Mucosa of descending colon (tissue), 3 donors: ENCODE results near the gene EFNA5. TPM values are rescaled to one million over a fixed set of nuclear protein-coding genes. Genes with fewer than 3 reads are reported as not detected.
A peak's percentile ranks its signal among the peaks of the same experiment; 100 is the strongest.

Experiments
- ATAC-seq: fragments of 200-7000 bp; cut with Tn5 transposase; one replicate; pipeline ENCODE4 v1.9.1; 2020; ENCODE audit warnings: mild to moderate bottlenecking, moderate library complexity
- DNase-seq, 3 donors: peaks; one replicate each; pipeline ENCODE4 v3.0.0-alpha.2; 2020
- H3K36me3 ChIP-seq: fragments of 200-600 bp; one replicate; pipeline ENCODE4 v1.8.0; 2021; ENCODE audit warnings: low read depth, mild to moderate bottlenecking
- H3K4me1 ChIP-seq: fragments of 200-600 bp; one replicate; pipeline ENCODE4 v1.8.0; 2021; ENCODE audit warnings: low read depth, mild to moderate bottlenecking
- H3K4me3 ChIP-seq: fragments of 200-600 bp; one replicate; pipeline ENCODE4 v1.8.0; 2021; ENCODE audit warnings: mild to moderate bottlenecking
- H3K9me3 ChIP-seq: fragments of 200-600 bp; one replicate; pipeline ENCODE4 v1.8.0; 2021; ENCODE audit warnings: mild to moderate bottlenecking
- CTCF ChIP-seq: fragments of 200-600 bp; IDR thresholded peaks from one replicate; pipeline ENCODE4 v1.8.0; 2022; ENCODE audit warnings: antibody characterized with exemption, mild to moderate bottlenecking
- intact Hi-C, 2 donors: fragments of 100-400 bp; cut with DNase I in 1 of 2; cut with micrococcal nuclease in 1 of 2; formaldehyde crosslinking; loops; one replicate each; pipeline versions ENCODE4 v1.11.0 to v1.11.1; 2022; cut with DNase I, micrococcal nuclease
- total RNA-seq, 3 donors: library from RNA; stranded (reverse); fragmentation: NEBNext Ultra II Directional in 2 of 3; extraction: Animal tissue kit (Norgen Biotek cat#: 25700) in 2 of 3; gene quantifications; one replicate each; pipeline versions ENCODE4 v1.2.1 to v1.2.4, GENCODE V29; 2021 to 2023
- donor health status: DM: no; HTN: no; CAD: no; lungs with moderate emphysema.
- donor health status: DM: no; HTN: no; CAD: no.
- donor health status: DM: no; HTN: yes; CAD: no.

Gene EFNA5
- total RNA-seq, 3 donors from 2014 or later, result 12.7 to 14.4 (median 14.3) TPM

GRCh38 chr5:107363768-107364167 is 307.0 kb downstream of the EFNA5 start:
- DNase-seq (no peak), ATAC-seq (no peak)
- Histone ChIP-seq H3K4me1 (no peaks in the 10 kb centered on the region), H3K36me3 (no peaks in the 10 kb centered on the region), H3K4me3 (no peak overlapping the region), H3K9me3 (no peaks in the 10 kb centered on the region)
- TF ChIP-seq CTCF, result no peak
- intact Hi-C loops, result no loop called here

DNA sequence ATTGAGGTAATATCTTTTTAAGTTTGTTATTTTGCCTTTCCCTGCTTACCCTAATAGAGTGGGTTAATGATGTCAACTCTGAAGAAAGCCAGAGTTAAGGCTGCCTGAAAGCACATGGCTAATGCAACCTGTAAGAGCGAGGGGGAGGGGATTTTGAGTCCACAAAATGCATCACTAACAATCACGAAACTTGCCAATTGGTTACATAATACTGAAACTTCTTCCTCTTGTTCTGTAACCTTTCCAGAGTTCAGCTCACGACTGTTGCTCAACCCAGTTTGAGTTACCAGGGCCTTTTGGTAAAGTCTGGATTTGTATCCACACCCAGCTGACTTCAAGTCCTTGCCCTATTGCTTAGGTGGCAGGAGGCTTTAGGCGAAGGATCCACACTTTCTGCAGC is 308.8 kb downstream of the EFNA5 start:
- H3K4me1 ChIP-seq, result no peaks in the 10 kb centered on the region
- no peaks in the 10 kb centered on the region for H3K9me3 ChIP-seq
- H3K4me3 ChIP-seq, result no peak overlapping the region
- no peak for TF ChIP-seq CTCF
- DNase-seq (peak in 1 of 3 donors; percentile 7), ATAC-seq (peak; percentile 31)
- no peaks in the 10 kb centered on the region for H3K36me3 ChIP-seq
- intact Hi-C loops, result no loop called here

GRCh38 chr5:107359916-107360234 is 310.9 kb downstream of the EFNA5 start:
- ATAC-seq (no peak), DNase-seq (no peak)
- Histone ChIP-seq H3K4me1 (no peaks in the 10 kb centered on the region), H3K36me3 (no peaks in the 10 kb centered on the region), H3K9me3 (no peaks in the 10 kb centered on the region), H3K4me3 (no peak overlapping the region)
- TF ChIP-seq CTCF, result no peak
- intact Hi-C loops, result no loop called here

GRCh38 chr5:107359033-107359915 is 311.5 kb downstream of the EFNA5 start:
- TF ChIP-seq CTCF, result no peak
- intact Hi-C loops, result no loop called here
- no peaks in the 10 kb centered on the region for H3K9me3 ChIP-seq
- H3K4me3 ChIP-seq, result no peak overlapping the region
- DNase-seq, result no peak
- H3K36me3 ChIP-seq, result no peaks in the 10 kb centered on the region
- no peaks in the 10 kb centered on the region for H3K4me1 ChIP-seq
- ATAC-seq, result no peak

GRCh38 chr5:107356891-107357290 is 313.8 kb downstream of the EFNA5 start:
- DNase-seq, result no peak
- Histone ChIP-seq H3K9me3 (no peaks in the 10 kb centered on the region), H3K4me1 (no peaks in the 10 kb centered on the region), H3K4me3 (no peak overlapping the region), H3K36me3 (no peaks in the 10 kb centered on the region)
- intact Hi-C loops, result no loop called here
- no peak for TF ChIP-seq CTCF
- no peak for ATAC-seq
